Ascending aorta (tissue), 2 donors: ENCODE data around the gene MAPK11. TPM values are rescaled to one million over a fixed set of nuclear protein-coding genes. Genes with fewer than 3 reads are reported as not detected.
A peak's percentile ranks its signal among the peaks of the same experiment; 100 is the strongest.

Experiments
- DNase-seq, 2 donors: peaks; one replicate each; pipeline ENCODE4 v3.0.0-alpha.2; 2019; ENCODE audit warnings: low spot score in 2 of 2
- H3K27ac ChIP-seq, 2 donors: fragments of 200-600 bp; sonication (generic); one replicate each; pipeline ENCODE4 v1.5.1; 2016 to 2017; ENCODE audit warnings: mild to moderate bottlenecking in 1 of 2
- H3K27me3 ChIP-seq: fragments of 200-600 bp; sonication (generic); one replicate; pipeline ENCODE4 v1.5.1; 2017
- H3K36me3 ChIP-seq, 2 donors: fragments of 200-600 bp; sonication (generic); one replicate each; pipeline ENCODE4 v1.5.1; 2016
- H3K4me1 ChIP-seq, 2 donors: fragments of 200-600 bp; sonication (generic); one replicate each; pipeline ENCODE4 v1.5.1; 2016 to 2017; ENCODE audit warnings: mild to moderate bottlenecking in 1 of 2
- H3K4me3 ChIP-seq, 2 donors: fragments of 200-600 bp; sonication (generic); one replicate each; pipeline ENCODE4 v1.5.1; 2016 to 2017; ENCODE audit warnings: mild to moderate bottlenecking in 1 of 2
- H3K9me3 ChIP-seq, 2 donors: fragments of 200-600 bp; sonication (generic); one replicate each; pipeline ENCODE4 v1.5.1; 2016
- CTCF ChIP-seq, 3 experiments: fragments of 200-600 bp in 2 of 3; fragments of 450-650 bp in 1 of 3; sonication (generic) in 2 of 3; IDR thresholded peaks; one replicate each; pipeline ENCODE4 v1.5.1; 2016 to 2019; ENCODE audit warnings: antibody characterized with exemption in 3 of 3, mild to moderate bottlenecking in 1 of 3, moderate library complexity in 1 of 3
- intact Hi-C: fragments of 100-400 bp; cut with DNase I; formaldehyde crosslinking; loops from one replicate; pipeline ENCODE4 v1.15.1; 2023
- total RNA-seq: library from RNA; depleted of rRNA; stranded (reverse); fragments of >200 nt; gene quantifications from one replicate; pipeline ENCODE4 v1.1.0, GENCODE V29; 2016

Gene MAPK11
- total RNA-seq, result 117 TPM

GRCh38 chr22:50269970-50270665, at the start of gene MAPK11:
MAPK11 (minus strand) TSS chr22:50270380; CDS start chr22:50270292, 88 bp downstream.
- H3K36me3 ChIP-seq, result peaks cover 3 to 4% of the 10 kb centered on the region in 2 donors
- peak within 1 kb of the TSS; percentile 42 to 51 for H3K27ac ChIP-seq
- no peak for DNase-seq
- H3K27me3 ChIP-seq, result no peaks in the 10 kb centered on the region
- TF ChIP-seq CTCF (IDR thresholded peaks at IDR 0.05), result no peak
- peak within 1 kb of the TSS; percentile 49 to 66 for H3K4me3 ChIP-seq
- intact Hi-C loops, result loop anchor here (2.0 kb wide), 1 partner anchor 17 kb away; no protein-coding TSS in a partner anchor
- H3K9me3 ChIP-seq, result no peaks in the 10 kb centered on the region
- peaks cover 15 to 34% of the 10 kb centered on the region in 2 donors for H3K4me1 ChIP-seq

GRCh38 chr22:50319503-50319951, 49.3 kb upstream of the MAPK11 start:
- Histone ChIP-seq H3K27me3 (no peaks in the 10 kb centered on the region), H3K27ac (no peak overlapping the region), H3K4me1 (no peaks in the 10 kb centered on the region), H3K9me3 (no peaks in the 10 kb centered on the region), H3K36me3 (no peaks in the 10 kb centered on the region), H3K4me3 (no peak overlapping the region)
- intact Hi-C loops, result no loop called here
- TF ChIP-seq CTCF (IDR thresholded peaks at IDR 0.05), result no peak
- DNase-seq, result no peak

- Histone ChIP-seq H3K36me3 (no peaks in the 10 kb centered on the region), H3K27me3 (no peaks in the 10 kb centered on the region), H3K4me3 (no peak overlapping the region), H3K9me3 (no peaks in the 10 kb centered on the region), H3K27ac (no peak overlapping the region), H3K4me1 (no peaks in the 10 kb centered on the region)
- intact Hi-C loops, result no loop called here
- DNase-seq, result no peak
- no peak for TF ChIP-seq CTCF (IDR thresholded peaks at IDR 0.05)
Measured at GRCh38 chr22:50318698-50319411, 48.7 kb upstream of the MAPK11 start.

- Histone ChIP-seq H3K27ac (no peak overlapping the region), H3K4me1 (no peaks in the 10 kb centered on the region), H3K36me3 (no peaks in the 10 kb centered on the region), H3K27me3 (no peaks in the 10 kb centered on the region), H3K9me3 (no peaks in the 10 kb centered on the region), H3K4me3 (no peak overlapping the region)
- no peak for TF ChIP-seq CTCF (IDR thresholded peaks at IDR 0.05)
- DNase-seq, result no peak
- intact Hi-C loops, result no loop called here
Measured at GRCh38 chr22:50318356-50318697, 48.1 kb upstream of the MAPK11 start.

- DNase-seq, result no peak
- Histone ChIP-seq H3K9me3 (no peaks in the 10 kb centered on the region), H3K4me3 (no peak overlapping the region), H3K27me3 (no peaks in the 10 kb centered on the region), H3K36me3 (no peaks in the 10 kb centered on the region), H3K4me1 (no peaks in the 10 kb centered on the region), H3K27ac (no peak overlapping the region)
- intact Hi-C loops, result no loop called here
- TF ChIP-seq CTCF (IDR thresholded peaks at IDR 0.05), result no peak
Measured at GRCh38 chr22:50317674-50318073, 47.5 kb upstream of the MAPK11 start.
